HUES48 (cell line): ENCODE measurements around the gene SKA3.

Source experiments
- H3K27ac ChIP-seq: one replicate; pipeline ENCODE4 v1.7.0; 2013; ENCODE audit warnings: low read depth, low read length, inconsistent platforms
- H3K27me3 ChIP-seq: 2 replicates; pipeline ENCODE4 v1.6.1; 2013; ENCODE audit warnings: mild to moderate bottlenecking, low read length; ENCODE audit not compliant: control insufficient read depth, insufficient read depth
- H3K36me3 ChIP-seq: 2 replicates; pipeline ENCODE4 v1.6.1; 2013; ENCODE audit warnings: low read length; ENCODE audit not compliant: control insufficient read depth, insufficient read depth
- H3K4me1 ChIP-seq: 2 replicates; pipeline ENCODE4 v1.6.1; 2013; ENCODE audit warnings: mild to moderate bottlenecking, low read length; ENCODE audit not compliant: control insufficient read depth, insufficient read depth
- H3K4me3 ChIP-seq: 2 replicates; pipeline ENCODE4 v1.5.1; 2013; ENCODE audit warnings: mild to moderate bottlenecking, low read depth, low read length
- H3K9ac ChIP-seq: 2 replicates; pipeline ENCODE4 v1.6.1; 2013; ENCODE audit warnings: mild to moderate bottlenecking, low read depth, low read length, moderate library complexity
- H3K9me3 ChIP-seq: 2 replicates; pipeline ENCODE4 v1.6.1; 2013; ENCODE audit warnings: low read length; ENCODE audit not compliant: control insufficient read depth, insufficient read depth

Gene SKA3

DNA sequence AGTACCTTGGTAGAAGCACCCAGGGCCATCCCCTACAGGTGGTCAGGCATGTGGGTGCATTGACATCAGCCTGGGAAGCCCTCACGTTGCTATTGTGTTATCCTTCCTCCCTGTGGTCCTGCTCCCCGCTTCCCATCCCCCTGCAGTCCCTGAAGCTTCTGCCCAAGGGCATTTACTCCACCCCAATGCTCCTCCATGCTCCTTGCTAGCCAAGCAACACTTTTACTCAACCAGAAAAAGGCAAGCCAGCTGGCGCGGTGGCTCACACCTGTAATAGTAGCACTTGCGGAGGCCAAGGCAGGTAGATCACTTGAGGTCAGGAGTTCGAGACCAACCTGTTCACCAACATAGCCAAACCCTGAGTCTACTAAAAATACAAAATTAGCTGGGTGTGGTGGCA lies 60.2 kb downstream of the SKA3 start:
- no peak overlapping the region for H3K27ac ChIP-seq
- H3K27me3 ChIP-seq: no peaks in the 10 kb centered on the region
- H3K4me1 ChIP-seq: peaks cover 5% of the 10 kb centered on the region; the same call in 1 of the 2 replicates
- no peaks in the 10 kb centered on the region; the same call in 1 of the 2 replicates for H3K9me3 ChIP-seq
- H3K9ac ChIP-seq: no peak overlapping the region
- H3K4me3 ChIP-seq: no peak overlapping the region
- H3K36me3 ChIP-seq: no peaks in the 10 kb centered on the region

DNA sequence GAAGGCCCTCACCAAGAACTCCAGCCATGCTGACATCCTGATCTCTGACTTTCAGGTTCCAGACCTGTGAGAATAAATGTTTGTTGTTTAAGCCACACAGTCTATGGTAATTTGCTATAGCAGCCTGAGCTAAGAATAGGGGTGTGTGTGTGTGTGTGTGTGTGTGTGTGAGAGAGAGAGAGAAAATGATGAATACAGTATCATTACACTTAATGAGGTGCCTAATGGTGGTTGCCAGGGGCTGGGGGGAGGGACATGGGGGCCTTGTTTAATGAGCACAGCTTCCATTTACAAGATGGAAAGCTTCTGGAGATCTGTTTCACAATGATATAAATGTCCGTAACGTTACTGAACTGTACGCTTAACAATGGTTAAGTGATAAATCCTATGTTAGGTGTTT lies 61.1 kb downstream of the SKA3 start:
- Histone ChIP-seq H3K27ac (no peak overlapping the region), H3K27me3 (no peaks in the 10 kb centered on the region), H3K4me1 (peaks cover 5% of the 10 kb centered on the region; the same call in 1 of the 2 replicates), H3K9me3 (no peaks in the 10 kb centered on the region; the same call in 1 of the 2 replicates), H3K36me3 (no peaks in the 10 kb centered on the region), H3K9ac (no peak overlapping the region), H3K4me3 (no peak overlapping the region)

DNA sequence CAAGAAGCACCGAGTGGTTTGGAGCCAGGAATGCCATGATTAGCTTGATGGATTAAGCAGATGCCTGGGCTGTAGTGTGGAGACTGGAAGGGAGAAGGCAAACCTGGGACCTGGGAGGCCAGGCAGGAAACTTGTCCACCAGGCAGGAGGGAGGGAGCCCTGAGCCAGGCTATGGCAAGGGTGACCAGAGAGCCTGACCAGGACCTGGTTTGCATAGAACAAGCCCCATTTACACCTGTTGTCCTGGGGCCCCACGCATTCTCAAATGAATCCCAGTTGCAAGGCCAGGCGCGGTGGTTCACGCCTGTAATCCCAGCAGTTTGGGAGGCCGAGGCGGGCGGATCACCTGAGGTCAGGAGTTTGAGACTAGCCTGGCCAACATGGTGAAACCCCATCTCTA lies 64.8 kb downstream of the SKA3 start:
- Histone ChIP-seq H3K9me3 (no peaks in the 10 kb centered on the region), H3K9ac (no peak overlapping the region), H3K27me3 (no peaks in the 10 kb centered on the region), H3K36me3 (no peaks in the 10 kb centered on the region), H3K4me1 (peaks cover 5% of the 10 kb centered on the region; the same call in 1 of the 2 replicates), H3K4me3 (no peak overlapping the region), H3K27ac (no peak overlapping the region)

DNA sequence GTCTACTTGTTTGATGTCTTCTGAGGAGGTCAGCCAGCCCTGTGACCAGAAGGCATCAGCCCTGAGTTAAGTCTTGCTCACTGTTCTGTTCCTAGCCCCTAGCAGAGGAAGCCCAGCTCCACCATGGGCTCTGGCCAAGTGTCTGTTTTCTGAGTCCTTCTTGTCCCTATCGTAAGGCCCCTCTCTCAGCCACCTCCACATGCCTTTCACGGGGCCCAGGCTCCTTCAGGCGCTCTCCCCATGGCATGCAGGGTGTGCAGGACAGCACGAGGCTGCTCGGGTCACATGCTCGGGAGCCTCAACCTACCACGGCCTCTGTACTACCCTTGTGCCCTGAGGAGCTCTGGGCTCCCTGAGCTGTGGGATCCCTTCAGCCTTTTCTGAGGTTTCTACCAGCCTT lies 67.2 kb downstream of the SKA3 start:
- Histone ChIP-seq H3K36me3 (no peaks in the 10 kb centered on the region), H3K9me3 (no peaks in the 10 kb centered on the region), H3K27me3 (no peaks in the 10 kb centered on the region), H3K27ac (no peak overlapping the region), H3K4me3 (no peak overlapping the region), H3K9ac (no peak overlapping the region), H3K4me1 (no peaks in the 10 kb centered on the region)

DNA sequence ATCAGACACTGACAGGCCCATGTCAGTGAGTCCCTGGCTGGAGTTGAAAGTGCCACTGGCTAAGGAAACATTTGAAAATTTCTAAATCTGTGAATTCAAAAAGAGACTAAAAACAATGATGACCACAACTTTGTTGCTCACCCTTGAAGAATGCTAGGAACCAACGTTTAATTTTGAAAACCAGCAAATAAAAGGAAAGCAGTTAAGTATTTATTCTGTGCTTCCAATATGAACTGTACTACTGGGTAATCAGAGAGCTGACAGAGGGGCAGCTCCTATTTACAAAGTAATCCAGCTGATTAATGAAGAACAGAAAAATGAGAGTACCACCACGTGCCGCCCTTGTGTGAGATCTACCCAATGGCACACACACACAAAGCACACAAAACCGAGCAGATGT lies 70.3 kb downstream of the SKA3 start:
- Histone ChIP-seq H3K4me3 (no peak overlapping the region), H3K36me3 (no peaks in the 10 kb centered on the region), H3K4me1 (no peaks in the 10 kb centered on the region), H3K9ac (no peak overlapping the region), H3K9me3 (no peaks in the 10 kb centered on the region), H3K27me3 (no peaks in the 10 kb centered on the region), H3K27ac (no peak overlapping the region)

DNA sequence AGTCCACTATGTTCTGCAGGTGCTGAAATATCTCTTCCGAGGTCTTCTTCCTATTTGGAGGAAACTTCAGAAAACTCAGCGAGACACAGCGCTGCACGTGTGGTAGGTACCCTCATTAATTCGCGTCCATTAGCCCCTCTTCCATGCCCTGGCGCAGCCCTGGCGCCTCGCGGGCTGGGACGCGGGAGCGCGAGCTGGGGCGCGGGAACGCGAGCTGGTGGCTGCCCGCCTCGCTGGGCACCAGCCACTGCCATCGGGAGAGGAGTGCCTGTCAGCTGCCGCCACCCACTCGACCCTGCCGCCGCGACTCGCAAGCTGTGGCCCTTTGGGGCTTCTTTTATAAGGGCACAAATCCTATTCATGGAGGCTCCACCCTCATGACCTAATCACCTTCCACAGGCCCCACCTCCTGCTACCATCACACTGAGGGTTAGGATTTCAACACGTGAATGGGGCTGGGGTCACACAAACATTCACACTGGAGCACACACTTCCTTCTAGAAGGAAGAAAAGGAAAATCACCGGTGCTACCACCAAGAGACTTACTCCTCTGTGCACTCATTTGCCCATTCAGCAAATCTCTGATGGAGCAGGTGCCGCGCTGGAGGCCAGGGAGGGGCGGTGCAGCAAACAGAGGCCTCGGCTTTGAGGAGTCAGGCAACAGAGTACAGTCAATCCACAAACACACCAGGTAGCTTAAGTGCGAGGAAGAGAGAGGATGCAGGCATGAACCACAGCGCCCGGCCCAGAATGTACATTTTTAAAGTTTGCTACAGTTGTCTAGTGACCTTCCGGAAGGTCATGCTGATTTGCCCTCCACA lies 71.9 kb downstream of the SKA3 start:
- Histone ChIP-seq H3K9ac (no peak overlapping the region), H3K4me1 (no peaks in the 10 kb centered on the region), H3K27me3 (no peaks in the 10 kb centered on the region), H3K27ac (no peak overlapping the region), H3K4me3 (no peak overlapping the region), H3K9me3 (no peaks in the 10 kb centered on the region), H3K36me3 (no peaks in the 10 kb centered on the region)
